TTC549 (cell line): ENCODE results near the gene TRAF3.
A peak's percentile ranks its signal among the peaks of the same experiment; 100 is the strongest.
"Not testable (repeated sequence)": the region's sequence is repeated elsewhere in the genome, so short reads cannot be mapped to it uniquely, and the experiment has no call there.

Experiments used
- FAIRE-seq: peaks from 2 replicates; lab custom pipeline; 2012; peaks lifted over from hg19 to GRCh38; lab: Jason Lieb, UNC

The TRAF3 gene

GRCh38 chr14:102752239-102752847 lies 24.9 kb upstream of the TRAF3 start:
- no peak for FAIRE-seq

GRCh38 chr14:102754370-102755262 lies 22.6 kb upstream of the TRAF3 start:
- FAIRE-seq, result no peak

- FAIRE-seq, result no peak
Measured at GRCh38 chr14:102757646-102758045, 19.6 kb upstream of the TRAF3 start.

- no peak for FAIRE-seq
Measured at GRCh38 chr14:102758087-102758486, 19.2 kb upstream of the TRAF3 start.

- no peak for FAIRE-seq
Measured at GRCh38 chr14:102759456-102760187, 17.6 kb upstream of the TRAF3 start.

GRCh38 chr14:102760496-102761193 lies 16.6 kb upstream of the TRAF3 start:
- no peak for FAIRE-seq

- no peak for FAIRE-seq
Measured at GRCh38 chr14:102761206-102761605, 16.0 kb upstream of the TRAF3 start.

- no peak for FAIRE-seq
Measured at GRCh38 chr14:102764220-102764671, 13.0 kb upstream of the TRAF3 start.

GRCh38 chr14:102765770-102766169 lies 11.5 kb upstream of the TRAF3 start:
- FAIRE-seq, result not testable (repeated sequence)

GRCh38 chr14:102768223-102769048 lies 8.8 kb upstream of the TRAF3 start:
- FAIRE-seq, result no peak

GRCh38 chr14:102769049-102769327 lies 8.3 kb upstream of the TRAF3 start:
- FAIRE-seq, result no peak

GRCh38 chr14:102770147-102771123 lies 6.8 kb upstream of the TRAF3 start:
- no peak for FAIRE-seq

GRCh38 chr14:102771144-102771543 lies 6.1 kb upstream of the TRAF3 start:
- FAIRE-seq, result no peak

- no peak for FAIRE-seq
Measured at GRCh38 chr14:102772781-102773570, 4.3 kb upstream of the TRAF3 start.

- peak; percentile 72 for FAIRE-seq
Measured at GRCh38 chr14:102774391-102775153, 2.7 kb upstream of the TRAF3 start.

GRCh38 chr14:102775855-102776760 lies 1.1 kb upstream of the TRAF3 start:
- FAIRE-seq, result no peak

GRCh38 chr14:102777711-102778337 lies 575 bp downstream of the TRAF3 start:
- FAIRE-seq, result no peak
